PC-9 (cell line): ENCODE results near the gene UNC5B. TPM values are rescaled to one million over a fixed set of nuclear protein-coding genes. Genes with fewer than 3 reads are reported as not detected.
A peak's percentile ranks its signal among the peaks of the same experiment; 100 is the strongest.

Experiments used
- BruUV-seq: library from RNA; stranded (reverse); fragments of 400-500 nt; replicated peaks from 2 replicates; lab custom pipeline; 2021; lab: Mats Ljungman, UMichigan
- CTCF ChIA-PET: fragments of 300-600 bp; sonication (Branson Sonifier 250); formaldehyde crosslinking; loops from one replicate; lab custom pipeline; 2022; ENCODE audit warnings: antibody characterized with exemption; lab: Charles Lee
- POLR2A ChIA-PET: fragments of 300-600 bp; sonication (Branson Sonifier 250); formaldehyde crosslinking; loops from one replicate; lab custom pipeline; 2022; ENCODE audit warnings: antibody characterized with exemption; ENCODE audit not compliant: unreplicated experiment; lab: Charles Lee
- DNase-seq, 2 experiments: peaks; one replicate each; pipeline versions ENCODE4 v3.0.0 to v3.0.0-alpha.2; 2015 to 2022; ENCODE audit warnings: mixed read lengths in 1 of 2
- H2AFZ ChIP-seq: fragments of 200-600 bp; sonication (generic); 2 replicates; pipeline ENCODE4 v1.8.1; 2017; ENCODE audit warnings: antibody characterized with exemption
- H3F3A ChIP-seq: fragments of 200-600 bp; sonication (generic); 2 replicates; pipeline ENCODE4 v1.8.1; 2017; ENCODE audit warnings: antibody characterized with exemption, mild to moderate bottlenecking, low read depth; ENCODE audit not compliant: insufficient read depth
- H3K27ac ChIP-seq: fragments of 200-600 bp; sonication (generic); 2 replicates; pipeline ENCODE4 v1.6.1; 2016; ENCODE audit warnings: mixed run types
- H3K27me3 ChIP-seq: fragments of 200-600 bp; sonication (generic); 2 replicates; pipeline ENCODE4 v1.6.1; 2016; ENCODE audit warnings: low read depth, mixed run types; ENCODE audit not compliant: insufficient read depth
- H3K36me3 ChIP-seq: fragments of 200-600 bp; sonication (generic); 2 replicates; pipeline ENCODE4 v1.6.1; 2016; ENCODE audit warnings: low read depth, mixed run types
- H3K4me1 ChIP-seq: fragments of 200-600 bp; sonication (generic); replicated peaks from 2 replicates; pipeline ENCODE4 v1.6.1; 2016; ENCODE audit warnings: mixed run types; ENCODE audit not compliant: insufficient read depth
- H3K4me2 ChIP-seq: fragments of 200-600 bp; sonication (generic); 2 replicates; pipeline ENCODE4 v1.6.1; 2017; ENCODE audit warnings: mixed run types
- H3K4me3 ChIP-seq: fragments of 200-600 bp; sonication (generic); 2 replicates; pipeline ENCODE4 v1.6.1; 2016; ENCODE audit warnings: mixed run types
- H3K79me2 ChIP-seq: fragments of 200-600 bp; sonication (generic); 2 replicates; pipeline ENCODE4 v1.6.1; 2017; ENCODE audit warnings: low read depth, mixed run types
- H3K9me2 ChIP-seq: fragments of 200-600 bp; sonication (generic); 2 replicates; pipeline ENCODE4 v1.8.1; 2017; ENCODE audit warnings: mild to moderate bottlenecking; ENCODE audit not compliant: insufficient read depth
- H3K9me3 ChIP-seq: fragments of 200-600 bp; sonication (generic); 2 replicates; pipeline ENCODE4 v1.8.1; 2016; ENCODE audit warnings: low read depth; ENCODE audit not compliant: insufficient read depth
- H4K20me1 ChIP-seq: fragments of 200-600 bp; sonication (generic); 2 replicates; pipeline ENCODE4 v1.8.1; 2017; ENCODE audit not compliant: insufficient read depth
- EZH2 ChIP-seq: fragments of 200-600 bp; sonication (generic); IDR thresholded peaks from 2 replicates; pipeline ENCODE4 v1.8.0; 2017; ENCODE audit warnings: antibody characterized with exemption, low read depth
- intact Hi-C: fragments of 100-400 bp; cut with micrococcal nuclease; formaldehyde crosslinking; loops from one replicate; pipeline ENCODE4 v1.10.0; 2022; ENCODE audit not compliant: unreplicated experiment
- total RNA-seq: library from RNA; stranded (reverse); gene quantifications from 2 replicates; pipeline ENCODE4 v1.2.3, GENCODE V29; 2021
- TF ChIP-seq, protein P1 (sequence below): fragments of 200-600 bp; sonication (generic); conservative IDR thresholded peaks from 2 replicates; pipeline ENCODE4 v1.6.1; 2017; ENCODE audit warnings: mixed run types, antibody characterized with exemption, mild to moderate bottlenecking, moderate library complexity

UNC5B gene
- total RNA-seq, 1 experiment from 2014 or later = 1.7 TPM

DNA sequence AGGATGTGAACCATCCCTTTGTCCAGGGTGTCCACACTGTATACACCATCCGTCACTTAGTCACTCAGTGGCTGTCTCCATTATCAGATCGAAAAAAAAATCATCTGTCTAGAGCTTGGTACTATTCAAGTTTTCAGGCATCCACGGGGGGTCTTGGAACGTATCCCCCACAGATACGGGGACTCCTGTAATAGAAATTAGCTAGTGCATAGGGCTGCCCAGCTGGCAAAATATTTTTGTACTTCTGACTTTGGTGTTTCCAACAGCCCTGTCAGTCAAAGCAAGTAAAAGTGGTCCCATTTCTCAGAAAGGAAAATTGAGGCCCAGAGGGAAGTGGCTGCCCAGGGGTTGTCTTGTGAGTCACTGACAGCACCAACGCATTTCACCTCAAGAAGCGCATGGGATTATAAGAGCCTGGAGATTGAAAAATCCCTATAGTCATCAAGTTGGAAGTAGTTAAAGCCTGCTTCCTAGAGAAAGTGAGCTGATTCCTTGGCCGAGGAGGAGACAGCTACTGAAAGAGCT, 54.6 kb downstream of the UNC5B start:
- H3K79me2 ChIP-seq = no peaks in the 10 kb centered on the region
- no peak overlapping the region for H3K27ac ChIP-seq
- POLR2A ChIA-PET = interaction anchor here (0.5 kb wide), 1 partner anchor 55 kb away, joined by 7 read pairs; the partner anchor contains the start of gene UNC5B
- H3K9me2 ChIP-seq = no peaks in the 10 kb centered on the region
- H3K9me3 ChIP-seq = no peaks in the 10 kb centered on the region
- H4K20me1 ChIP-seq = no peaks in the 10 kb centered on the region
- no TSS peak for BruUV-seq
- TF ChIP-seq, protein P1, sequence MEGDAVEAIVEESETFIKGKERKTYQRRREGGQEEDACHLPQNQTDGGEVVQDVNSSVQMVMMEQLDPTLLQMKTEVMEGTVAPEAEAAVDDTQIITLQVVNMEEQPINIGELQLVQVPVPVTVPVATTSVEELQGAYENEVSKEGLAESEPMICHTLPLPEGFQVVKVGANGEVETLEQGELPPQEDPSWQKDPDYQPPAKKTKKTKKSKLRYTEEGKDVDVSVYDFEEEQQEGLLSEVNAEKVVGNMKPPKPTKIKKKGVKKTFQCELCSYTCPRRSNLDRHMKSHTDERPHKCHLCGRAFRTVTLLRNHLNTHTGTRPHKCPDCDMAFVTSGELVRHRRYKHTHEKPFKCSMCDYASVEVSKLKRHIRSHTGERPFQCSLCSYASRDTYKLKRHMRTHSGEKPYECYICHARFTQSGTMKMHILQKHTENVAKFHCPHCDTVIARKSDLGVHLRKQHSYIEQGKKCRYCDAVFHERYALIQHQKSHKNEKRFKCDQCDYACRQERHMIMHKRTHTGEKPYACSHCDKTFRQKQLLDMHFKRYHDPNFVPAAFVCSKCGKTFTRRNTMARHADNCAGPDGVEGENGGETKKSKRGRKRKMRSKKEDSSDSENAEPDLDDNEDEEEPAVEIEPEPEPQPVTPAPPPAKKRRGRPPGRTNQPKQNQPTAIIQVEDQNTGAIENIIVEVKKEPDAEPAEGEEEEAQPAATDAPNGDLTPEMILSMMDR = no peak
- TF ChIP-seq EZH2 = no peak
- H3K4me1 ChIP-seq = peaks cover 6% of the 10 kb centered on the region
- no peak overlapping the region for H3K4me3 ChIP-seq
- no peak overlapping the region for H3K4me2 ChIP-seq
- DNase-seq = no peak
- H3K27me3 ChIP-seq = no peaks in the 10 kb centered on the region
- H3F3A ChIP-seq = 0 out of 2 replicates have a peak, but pooled peaks cover 5% of the 10 kb centered on the region
- no peak overlapping the region for H2AFZ ChIP-seq
- H3K36me3 ChIP-seq = no peaks in the 10 kb centered on the region
- CTCF ChIA-PET = interaction anchor here (0.8 to 1.0 kb wide), 2 partner anchors 11 to 342 kb away, joined by 3 read pairs; no protein-coding TSS in a partner anchor
- intact Hi-C loops = no loop called here

GRCh38 chr10:71267508-71268240, 55.3 kb downstream of the UNC5B start:
- intact Hi-C loops = no loop called here
- CTCF ChIA-PET = interaction anchor here (0.8 to 1.0 kb wide), 2 partner anchors 11 to 343 kb away, joined by 3 read pairs; no protein-coding TSS in a partner anchor
- Histone ChIP-seq H3K27me3 (no peaks in the 10 kb centered on the region), H3K4me3 (no peak overlapping the region), H3K4me2 (no peak overlapping the region), H3K36me3 (no peaks in the 10 kb centered on the region), H3K4me1 (peaks cover 6% of the 10 kb centered on the region), H4K20me1 (no peaks in the 10 kb centered on the region), H3K9me2 (no peaks in the 10 kb centered on the region), H3F3A (0 out of 2 replicates have a peak, but pooled peaks cover 5% of the 10 kb centered on the region), H3K9me3 (no peaks in the 10 kb centered on the region), H3K79me2 (no peaks in the 10 kb centered on the region), H3K27ac (no peak overlapping the region), H2AFZ (no peak overlapping the region)
- no TSS peak for BruUV-seq
- POLR2A ChIA-PET = no interaction called here
- no peak for TF ChIP-seq EZH2
- TF ChIP-seq, protein P1 = no peak
- no peak for DNase-seq

- H3K4me2 ChIP-seq = no peak overlapping the region
- H3K4me3 ChIP-seq = no peak overlapping the region
- no peaks in the 10 kb centered on the region for H3K9me2 ChIP-seq
- 0 out of 2 replicates have a peak, but pooled peaks cover 5% of the 10 kb centered on the region for H3F3A ChIP-seq
- no TSS peak for BruUV-seq
- no peaks in the 10 kb centered on the region for H3K27me3 ChIP-seq
- H3K27ac ChIP-seq = no peak overlapping the region
- POLR2A ChIA-PET = no interaction called here
- no peaks in the 10 kb centered on the region for H3K36me3 ChIP-seq
- H2AFZ ChIP-seq = no peak overlapping the region
- no peaks in the 10 kb centered on the region for H4K20me1 ChIP-seq
- H3K4me1 ChIP-seq = peaks cover 6% of the 10 kb centered on the region
- CTCF ChIA-PET = no interaction called here
- TF ChIP-seq, protein P1 = peak; percentile 68
- no peak for TF ChIP-seq EZH2
- intact Hi-C loops = no loop called here
- H3K9me3 ChIP-seq = no peaks in the 10 kb centered on the region
- no peaks in the 10 kb centered on the region for H3K79me2 ChIP-seq
- DNase-seq = peak in 1 of 2 experiments; percentile 31
These were observed 55.9 kb downstream of the UNC5B start for GRCh38 chr10:71268247-71268691.
